ENCODE data around the gene BBIP1. TPM values are rescaled to one million over a fixed set of nuclear protein-coding genes. Genes with fewer than 3 reads are reported as not detected.
A peak's percentile ranks its signal among the peaks of the same experiment; 100 is the strongest.

Gene BBIP1
- total RNA-seq, 2 donors from 2014 or later: 22.8 to 25.5 TPM

DNA sequence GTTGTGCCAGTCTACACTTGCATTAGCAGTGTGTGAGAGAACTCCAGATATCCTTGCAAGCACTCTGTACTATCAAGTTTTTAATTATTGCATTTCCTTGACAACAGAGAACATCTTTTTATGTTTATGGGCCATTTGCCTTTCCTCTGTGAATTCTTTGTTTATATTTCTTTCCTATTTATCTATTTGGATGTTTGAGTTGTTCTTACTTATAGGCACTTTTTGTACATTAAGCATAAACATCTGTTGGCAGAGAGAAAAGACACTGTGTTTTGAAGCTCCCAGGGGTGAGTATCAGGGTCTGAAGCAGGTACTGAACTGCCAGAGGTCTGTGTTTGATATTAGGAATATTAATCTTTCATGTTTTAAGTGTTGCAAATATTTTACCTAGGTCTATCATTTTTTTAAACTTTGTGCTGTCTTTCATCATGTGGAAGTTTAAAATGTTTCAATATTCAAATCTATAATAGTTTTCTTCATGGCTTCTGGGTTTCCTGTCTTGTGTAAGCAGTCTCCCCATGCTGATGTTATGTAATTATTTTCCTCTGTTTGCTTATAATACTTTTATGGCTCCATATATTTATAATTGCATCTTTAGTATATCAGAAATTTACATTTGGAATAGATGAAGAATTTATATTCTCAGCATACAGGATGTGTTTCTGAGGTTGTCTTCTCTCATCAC is 64.9 kb downstream of the BBIP1 start:
- intact Hi-C loops (cut with DNase I): no loop called here
- ATAC-seq (no peak), DNase-seq (no peak)

DNA sequence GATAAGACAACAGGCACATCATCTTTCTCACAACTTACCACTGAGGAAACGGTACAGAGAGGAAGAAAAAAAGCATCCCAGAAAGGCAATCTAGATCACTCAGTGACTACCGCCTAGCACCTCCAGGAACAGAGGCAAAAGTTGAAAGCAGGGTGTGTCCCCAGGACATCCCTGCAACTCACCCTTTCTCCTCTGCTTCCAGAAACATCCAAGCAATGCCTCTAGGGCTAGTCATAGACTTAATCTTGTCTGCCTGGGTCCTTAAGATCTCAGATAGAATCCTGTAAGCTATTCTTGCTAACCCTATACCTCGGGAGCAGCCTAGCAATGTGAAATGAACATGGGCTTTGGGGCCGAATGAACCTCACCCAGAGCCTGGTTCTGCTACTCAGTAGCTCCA is 66.0 kb downstream of the BBIP1 start:
- DNase-seq (no peak), ATAC-seq (no peak)
- intact Hi-C loops (cut with DNase I): no loop called here

DNA sequence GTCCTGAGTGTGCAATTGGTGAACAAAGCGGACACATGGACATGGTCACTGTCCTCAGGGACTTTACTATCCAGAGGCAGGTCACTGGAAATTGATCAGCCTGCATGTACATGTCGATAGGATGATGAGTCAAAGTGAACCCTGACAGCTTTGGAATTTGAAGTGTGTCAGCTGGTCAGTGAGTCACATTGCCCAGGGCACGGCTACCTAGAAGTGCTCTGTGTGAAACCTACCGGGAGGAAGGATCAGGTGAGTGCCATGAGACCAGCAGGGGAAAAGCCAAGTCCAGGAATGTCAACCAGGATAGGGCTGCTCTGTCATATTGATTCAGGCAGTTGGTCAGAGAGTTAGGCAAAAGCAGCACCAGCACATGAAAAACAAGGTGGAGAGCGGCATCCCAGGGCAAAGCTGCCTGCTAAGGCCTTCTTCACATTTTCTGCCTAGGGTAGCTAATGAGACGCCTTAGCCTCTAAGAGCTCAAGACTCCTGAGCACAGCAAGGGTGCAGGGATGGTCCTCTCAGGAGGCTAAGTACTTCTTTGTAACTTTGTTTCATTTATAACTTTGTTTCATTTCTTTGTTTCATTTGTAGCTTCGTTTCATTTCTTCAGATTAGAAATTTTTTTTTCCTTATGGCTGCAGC is 66.6 kb downstream of the BBIP1 start:
- DNase-seq (no peak), ATAC-seq (peak in 1 of 2 donors; percentile 35)
- intact Hi-C loops (cut with DNase I): no loop called here

GRCh38 chr10:110851020-110851612 is 67.9 kb downstream of the BBIP1 start:
- DNase-seq: no peak
- ATAC-seq: peak in 1 of 2 donors; percentile 38
- intact Hi-C loops (cut with DNase I): no loop called here

DNA sequence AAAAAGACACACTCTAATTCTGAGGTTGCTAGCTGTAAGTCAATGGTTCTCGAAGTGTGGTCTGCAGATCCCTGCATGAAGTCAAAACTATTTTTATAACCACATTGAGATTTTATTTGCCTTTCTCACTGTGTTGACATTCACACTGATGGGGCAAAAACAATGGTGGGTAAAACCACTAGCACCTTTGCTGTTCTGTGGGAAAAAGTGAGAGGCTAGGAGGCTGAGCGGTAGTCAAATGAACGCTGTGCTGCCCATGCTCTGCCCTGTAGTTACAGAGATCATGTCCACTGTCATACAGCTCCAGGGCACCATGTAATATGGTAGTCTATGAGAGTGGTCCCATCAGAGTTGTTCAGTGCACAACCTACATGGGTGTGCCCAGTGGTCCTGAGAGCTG is 68.9 kb downstream of the BBIP1 start:
- DNase-seq (no peak), ATAC-seq (no peak)
- intact Hi-C loops (cut with DNase I): no loop called here

Other genes starting within 250 kb of the BBIP1 start
- 10 to 100 TPM; 46.7 to 71.2 TPM for gene PDCD4, start 47.3 kb downstream of the BBIP1 start, total RNA-seq
- 10 to 100 TPM; 43.0 to 49.4 TPM for gene SHOC2, start 424 bp upstream of the BBIP1 start, total RNA-seq
- gene ADRA2A, start 157.8 kb upstream of the BBIP1 start, total RNA-seq: 1 to 10 TPM; 3.6 to 4.3 TPM